DMS53 treated with DMSO at 0.1 percent for 48 hours (cell line): Measurements from ENCODE around the gene CCBE1.
A peak's percentile ranks its signal among the peaks of the same experiment; 100 is the strongest.
"Not testable (repeated sequence)": the region's sequence is repeated elsewhere in the genome, so short reads cannot be mapped to it uniquely, and the experiment has no call there.

Experiments
- DNase-seq: peaks from one replicate; lab custom pipeline; 2025; ENCODE audit not compliant: unreplicated experiment; lab: John Stamatoyannopoulos, UW

CCBE1 gene

DNA sequence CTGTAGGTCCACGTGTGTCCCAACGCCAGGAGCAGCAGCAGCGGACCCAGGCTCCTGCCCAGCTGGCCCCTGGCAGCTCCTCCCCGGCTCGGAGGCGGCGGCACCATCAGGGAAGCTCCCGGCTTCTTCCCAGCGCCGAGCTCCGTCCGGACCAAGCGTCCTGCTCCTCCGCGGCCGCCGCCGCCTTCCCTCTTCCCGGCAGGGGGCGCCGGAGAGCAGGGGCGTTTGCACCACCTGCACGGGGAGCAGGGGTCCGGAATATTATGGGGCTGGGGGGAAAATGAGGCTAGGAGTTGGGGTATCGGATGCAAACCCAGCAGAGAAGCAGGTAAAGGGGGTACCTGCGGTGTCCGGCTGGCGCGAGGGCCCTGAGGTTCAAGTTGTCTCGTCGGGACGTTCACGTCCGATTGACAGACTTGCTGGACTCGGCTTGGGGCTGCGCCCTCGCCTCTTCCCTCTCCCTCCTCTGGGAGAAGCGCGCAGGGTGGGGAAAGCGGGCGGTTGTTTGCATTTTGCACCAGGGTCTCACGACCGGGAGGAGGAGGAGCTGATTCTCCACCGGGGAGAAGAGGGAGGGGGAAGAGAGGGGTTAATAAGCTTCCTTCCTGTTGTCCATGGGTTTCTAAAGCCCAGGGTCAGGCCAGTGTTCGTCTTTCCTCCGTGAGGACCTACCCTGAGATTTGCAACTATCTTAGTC, at the start of gene CCBE1:
Gene CCBE1 (minus strand): TSS at position 188 of the 697 bp plus-strand sequence.
- peak; percentile 80 for DNase-seq

DNA sequence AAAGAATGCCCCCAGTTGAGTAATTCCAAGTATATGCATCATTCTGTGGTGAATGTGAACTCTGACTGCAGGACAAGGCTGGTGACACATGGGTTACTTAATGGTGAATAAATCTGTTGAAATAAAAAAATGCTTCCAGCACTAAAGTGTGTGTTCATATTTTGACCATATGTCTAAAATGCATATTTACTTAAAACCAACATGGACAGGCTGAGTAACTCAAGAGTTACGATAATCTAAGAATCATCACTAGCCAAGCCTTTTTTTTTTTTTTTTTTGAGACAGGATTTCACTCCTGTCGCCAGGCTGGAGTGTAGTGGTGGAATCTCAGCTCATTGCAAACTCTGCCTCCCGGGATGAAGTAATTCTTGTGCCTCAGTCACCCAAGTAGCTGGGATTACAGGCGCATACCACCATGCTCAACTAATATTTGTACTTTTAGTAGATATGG, 47.1 kb upstream of the CCBE1 start:
- no peak for DNase-seq

DNA sequence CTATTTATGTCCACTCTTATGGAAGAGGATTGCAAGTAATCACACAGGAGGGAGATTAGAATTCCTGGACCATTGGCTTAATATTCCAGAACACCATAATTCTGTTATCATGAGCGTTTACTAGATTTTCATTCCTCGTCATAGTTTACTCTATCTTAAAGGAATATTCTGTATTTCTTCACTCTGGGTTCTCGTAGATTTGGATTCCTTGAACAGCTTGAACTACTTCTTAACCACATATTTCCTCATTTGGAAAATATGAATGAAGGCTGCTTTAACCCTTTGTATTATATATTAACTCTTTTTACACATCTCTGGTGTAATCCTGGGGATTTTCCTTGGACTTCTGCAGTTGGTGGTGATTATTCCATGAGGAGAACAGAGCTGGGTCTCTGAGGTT, 46.3 kb upstream of the CCBE1 start:
- no peak for DNase-seq

DNA sequence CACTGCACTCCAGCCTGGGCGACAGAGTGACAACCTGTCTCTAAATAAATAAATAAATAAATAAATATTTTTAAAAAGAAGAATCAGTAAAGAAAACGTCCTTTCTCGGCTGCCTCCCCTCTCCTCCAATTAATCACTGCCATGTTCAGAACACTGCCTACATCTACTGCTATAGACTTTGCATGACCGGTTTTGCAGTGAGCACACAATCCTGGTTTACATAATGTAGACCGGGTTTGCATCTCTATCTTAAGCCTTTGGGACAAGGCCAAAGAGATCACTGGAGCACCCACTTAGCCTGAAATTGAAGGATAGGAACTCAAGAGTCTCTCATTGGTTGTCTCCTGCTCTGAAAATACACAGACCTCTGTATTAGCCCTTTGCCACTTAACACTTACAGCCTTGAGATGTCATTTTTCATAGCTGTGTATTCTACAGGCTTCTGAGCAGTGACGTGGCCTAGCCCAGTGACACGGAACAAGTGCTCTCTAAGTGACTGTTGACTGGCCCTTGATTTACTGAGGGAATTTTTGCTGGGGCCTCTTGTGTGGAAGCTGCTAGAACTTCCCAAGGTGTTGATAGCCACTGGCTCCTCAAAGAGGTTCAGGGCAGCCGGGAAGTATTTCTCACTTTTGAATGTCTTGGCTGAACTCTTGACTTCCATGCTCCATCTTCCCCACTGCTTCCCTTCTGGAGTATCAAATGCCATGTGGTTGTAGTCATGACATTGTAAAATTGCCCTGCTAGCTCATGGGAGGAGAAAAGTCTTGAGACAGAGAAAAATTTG, 45.3 kb upstream of the CCBE1 start:
- peak; percentile 85 for DNase-seq

DNA sequence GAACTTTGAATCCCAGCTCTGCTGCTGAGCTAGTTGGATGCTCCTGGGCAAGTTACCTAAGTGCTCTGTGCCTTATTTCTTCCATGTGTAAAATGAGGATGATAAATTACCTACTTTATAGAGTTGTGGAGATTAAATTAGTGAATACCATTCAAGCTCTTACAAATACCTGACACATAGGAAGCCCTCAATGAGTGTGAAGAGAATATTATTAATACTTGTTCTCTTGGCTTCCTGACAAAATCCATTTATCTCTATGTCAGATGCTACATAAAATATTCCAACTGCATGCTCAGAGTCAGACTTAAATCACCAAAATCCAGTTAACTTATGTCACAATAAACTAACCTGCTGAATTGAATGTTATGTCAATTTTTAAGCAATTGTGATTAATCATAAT, 42.9 kb upstream of the CCBE1 start:
- no peak for DNase-seq

DNA sequence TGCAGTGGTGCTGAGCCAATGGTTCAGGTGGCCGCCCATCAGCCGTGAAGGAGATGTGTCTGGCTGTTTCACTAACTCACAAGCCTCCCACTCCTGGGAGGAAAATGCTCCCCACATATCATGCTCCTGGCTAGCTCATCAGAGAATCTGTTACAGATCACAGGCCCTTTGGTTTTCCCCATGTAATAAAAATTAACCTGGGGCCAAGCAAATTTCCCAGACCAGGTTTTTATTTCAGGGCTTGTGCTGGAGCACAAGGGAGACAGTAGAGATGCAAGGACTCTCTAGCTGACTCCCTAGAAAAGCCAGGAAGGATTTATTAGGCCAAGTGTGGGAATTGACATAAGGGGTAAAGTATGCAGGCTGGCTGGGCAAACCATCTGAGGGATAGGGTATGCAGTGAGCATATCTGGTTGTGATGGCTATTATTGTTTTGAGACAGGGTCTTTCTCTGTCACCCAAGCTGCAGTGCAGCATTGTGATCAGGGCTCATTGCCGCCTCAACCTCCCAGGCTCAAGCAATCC, 40.6 kb upstream of the CCBE1 start:
- no peak for DNase-seq

DNA sequence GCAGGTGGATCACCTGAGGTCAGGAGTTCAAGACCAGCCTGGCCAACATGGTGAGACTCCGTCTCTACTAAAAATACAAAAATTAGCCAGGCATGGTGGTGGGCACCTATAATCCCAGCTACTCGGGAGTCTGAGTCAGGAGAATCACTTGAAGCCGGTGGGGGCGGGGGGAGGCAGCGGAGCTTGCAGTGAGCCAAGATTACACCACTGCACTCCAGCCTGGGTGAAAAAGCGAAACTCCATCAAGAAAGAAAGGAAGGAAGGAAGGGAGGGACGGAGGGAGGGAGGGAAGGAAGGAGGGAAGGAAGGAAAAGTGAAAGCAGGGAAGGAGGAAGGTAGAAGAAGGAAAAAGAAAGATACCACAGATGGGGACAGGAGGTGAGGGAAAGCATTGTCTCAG, 40.1 kb upstream of the CCBE1 start:
- DNase-seq = not testable (repeated sequence)

DNA sequence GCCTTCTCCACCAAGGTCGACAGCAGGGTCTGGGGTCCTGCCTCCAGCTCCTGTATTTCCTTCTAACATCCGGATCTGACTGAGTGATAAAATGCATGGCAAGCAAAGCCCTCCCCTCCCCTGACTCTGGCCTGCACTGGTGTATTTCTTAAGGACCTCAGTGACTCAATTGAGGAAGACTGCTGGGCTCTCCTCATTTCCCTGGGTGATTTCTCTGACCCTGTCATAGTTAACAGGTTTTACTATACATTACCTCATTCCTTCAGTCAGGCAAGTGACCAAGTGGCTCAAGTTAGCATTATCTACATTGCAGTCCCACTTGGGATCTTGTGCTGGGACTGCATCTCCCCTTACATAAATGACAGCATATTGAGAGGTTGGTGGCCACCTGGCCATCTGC, 38.8 kb upstream of the CCBE1 start:
- DNase-seq = no peak

GRCh38 chr18:59735269-59735860, 38.1 kb upstream of the CCBE1 start:
- no peak for DNase-seq

DNA sequence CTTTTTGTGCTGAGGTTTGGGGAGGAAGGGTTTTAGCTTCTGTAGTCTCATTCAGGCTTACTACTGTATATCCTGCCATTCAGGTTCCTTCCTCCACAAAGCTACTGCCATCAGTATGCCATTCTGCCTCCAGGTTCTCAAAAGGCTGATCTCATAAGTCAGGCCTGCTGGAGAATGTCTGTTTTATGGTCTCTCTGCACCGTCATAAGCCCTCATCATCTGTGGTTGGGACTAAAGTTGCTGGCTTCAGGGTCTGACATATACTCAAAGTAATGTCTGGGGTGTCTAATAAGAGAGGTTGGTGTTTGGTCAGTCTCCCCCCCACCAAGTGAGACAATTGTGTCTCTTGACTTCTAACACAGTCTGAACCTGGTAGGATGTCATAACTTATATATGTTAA, 36.2 kb upstream of the CCBE1 start:
- no peak for DNase-seq

- DNase-seq = no peak
Measured at GRCh38 chr18:59730896-59731295, 33.7 kb upstream of the CCBE1 start.

DNA sequence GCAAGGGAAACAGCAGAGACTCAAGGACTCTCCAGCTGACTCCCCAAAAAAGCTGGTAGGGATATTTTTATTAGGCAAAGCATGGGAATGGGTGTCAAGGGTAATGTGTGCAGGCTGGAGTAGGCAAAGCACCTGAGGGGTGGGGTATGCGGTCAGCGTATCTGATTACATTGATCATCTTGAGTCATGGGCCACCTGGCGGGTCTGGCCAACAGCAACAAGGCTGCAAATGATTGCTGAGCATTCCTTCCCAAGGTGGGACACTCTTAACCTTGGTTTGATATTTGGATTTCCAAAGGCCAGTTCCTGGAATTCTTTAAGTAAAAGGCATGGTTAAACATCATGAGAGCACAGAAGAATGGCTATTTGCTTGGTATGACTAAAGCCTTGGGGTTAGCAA, 32.6 kb upstream of the CCBE1 start:
- no peak for DNase-seq

DNA sequence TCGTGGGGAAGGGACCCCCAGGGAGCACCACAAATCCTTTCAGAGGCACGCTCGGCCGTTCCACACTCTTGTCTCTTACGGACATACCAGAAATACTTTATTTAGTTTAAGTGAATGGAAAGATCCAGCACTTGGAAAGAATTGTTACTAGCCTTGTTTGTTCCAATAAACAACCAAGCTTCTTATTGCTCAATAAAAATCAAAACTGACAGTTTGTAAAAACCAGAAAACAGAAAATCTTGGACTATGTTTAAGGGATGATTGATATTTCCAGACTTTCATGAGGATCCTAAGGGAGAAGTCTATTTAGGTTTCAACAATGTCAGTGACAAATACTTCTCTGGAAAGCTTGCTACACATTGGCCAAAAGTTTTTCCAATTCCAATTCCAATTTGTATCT, 31.6 kb upstream of the CCBE1 start:
- no peak for DNase-seq

- DNase-seq = no peak
Measured at GRCh38 chr18:59725142-59725541, 27.9 kb upstream of the CCBE1 start.

- no peak for DNase-seq
Measured at GRCh38 chr18:59724103-59724502, 26.9 kb upstream of the CCBE1 start.

DNA sequence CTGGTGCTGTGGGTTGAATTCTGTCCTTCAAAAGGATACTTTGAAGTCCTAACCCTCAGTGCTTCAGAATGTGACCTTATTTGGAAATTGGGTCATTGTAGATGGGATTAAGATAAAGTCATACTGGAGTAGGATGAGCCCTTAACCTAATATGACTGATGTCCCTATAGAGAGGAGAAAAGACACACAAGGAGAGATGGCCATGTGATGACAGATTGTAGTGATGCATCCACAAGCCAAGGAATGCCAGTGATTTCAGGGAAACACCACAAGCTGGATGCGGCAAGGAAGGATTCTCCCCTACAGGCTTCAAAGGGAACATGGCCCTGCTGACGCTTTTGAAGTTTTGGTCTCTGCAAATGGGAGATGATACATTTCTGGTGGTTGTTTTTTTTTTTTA, 24.7 kb upstream of the CCBE1 start:
- DNase-seq = no peak

DNA sequence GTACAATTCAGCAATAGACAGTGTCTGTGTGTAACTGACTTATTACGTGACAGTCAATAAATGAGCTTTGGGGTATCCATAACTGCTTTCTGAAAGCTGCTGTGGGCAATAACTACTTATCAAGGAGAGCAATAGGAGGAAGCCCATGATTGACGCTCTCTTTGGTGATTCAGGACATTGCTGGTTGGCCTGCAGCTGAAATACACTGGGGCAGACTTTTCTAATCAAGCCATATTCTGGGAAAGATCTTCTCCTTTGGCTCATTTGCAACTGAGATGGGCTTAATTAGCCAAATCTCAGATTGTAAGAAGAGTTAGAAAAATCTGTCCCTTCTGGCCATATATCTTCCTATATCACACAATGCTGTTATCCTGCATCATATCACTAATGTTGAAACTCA, 24.0 kb upstream of the CCBE1 start:
- DNase-seq = no peak

GRCh38 chr18:59719544-59720181, 22.4 kb upstream of the CCBE1 start:
- no peak for DNase-seq

GRCh38 chr18:59718464-59719157, 21.4 kb upstream of the CCBE1 start:
- DNase-seq = no peak

DNA sequence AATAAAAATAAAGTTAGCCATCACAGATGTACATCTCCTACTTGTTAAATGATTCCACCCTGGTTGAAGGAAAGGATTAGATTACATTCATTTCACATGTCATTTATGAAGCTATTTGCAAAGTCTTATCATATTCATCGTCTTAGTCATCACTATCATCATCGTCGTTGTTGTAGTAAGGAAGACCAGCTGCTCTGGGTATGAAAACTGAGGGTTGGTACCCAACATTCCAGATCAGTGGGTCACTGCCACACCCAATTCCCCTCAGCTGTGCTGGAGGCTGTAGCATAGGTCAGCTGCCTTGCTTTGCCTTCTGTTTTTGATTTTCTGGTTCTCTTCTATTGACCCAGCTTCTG, 20.9 kb upstream of the CCBE1 start:
- DNase-seq = no peak

GRCh38 chr18:59717291-59717690, 20.1 kb upstream of the CCBE1 start:
- DNase-seq = no peak
